ENCODE measurements around the gene PRDM7. TPM values are rescaled to one million over a fixed set of nuclear protein-coding genes. Genes with fewer than 3 reads are reported as not detected.

The PRDM7 gene
- total and polyA plus RNA-seq, 8 donors, result not detected

- WGBS, 2 donors, result 76 to 85% methylated on average over 12 to 13 of the region's 13 CpGs
- ATAC-seq, result no peak
- intact Hi-C loops (cut with DNase I), result no loop called here
- no peaks in the 10 kb centered on the region for H3K4me1 ChIP-seq
- DNase-seq, result peak in 1 of 6 donors; percentile 4
- no peaks in the 10 kb centered on the region for H3K9me3 ChIP-seq
- no peak overlapping the region for H3K27ac ChIP-seq
- TF ChIP-seq, protein P1, sequence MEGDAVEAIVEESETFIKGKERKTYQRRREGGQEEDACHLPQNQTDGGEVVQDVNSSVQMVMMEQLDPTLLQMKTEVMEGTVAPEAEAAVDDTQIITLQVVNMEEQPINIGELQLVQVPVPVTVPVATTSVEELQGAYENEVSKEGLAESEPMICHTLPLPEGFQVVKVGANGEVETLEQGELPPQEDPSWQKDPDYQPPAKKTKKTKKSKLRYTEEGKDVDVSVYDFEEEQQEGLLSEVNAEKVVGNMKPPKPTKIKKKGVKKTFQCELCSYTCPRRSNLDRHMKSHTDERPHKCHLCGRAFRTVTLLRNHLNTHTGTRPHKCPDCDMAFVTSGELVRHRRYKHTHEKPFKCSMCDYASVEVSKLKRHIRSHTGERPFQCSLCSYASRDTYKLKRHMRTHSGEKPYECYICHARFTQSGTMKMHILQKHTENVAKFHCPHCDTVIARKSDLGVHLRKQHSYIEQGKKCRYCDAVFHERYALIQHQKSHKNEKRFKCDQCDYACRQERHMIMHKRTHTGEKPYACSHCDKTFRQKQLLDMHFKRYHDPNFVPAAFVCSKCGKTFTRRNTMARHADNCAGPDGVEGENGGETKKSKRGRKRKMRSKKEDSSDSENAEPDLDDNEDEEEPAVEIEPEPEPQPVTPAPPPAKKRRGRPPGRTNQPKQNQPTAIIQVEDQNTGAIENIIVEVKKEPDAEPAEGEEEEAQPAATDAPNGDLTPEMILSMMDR (IDR thresholded peaks at IDR 0.05), result no peak
- no peak for FAIRE-seq
- H3K36me3 ChIP-seq, result no peaks in the 10 kb centered on the region
- H3K4me3 ChIP-seq, result no peak overlapping the region
- H3K27me3 ChIP-seq, result no peaks in the 10 kb centered on the region
Observed at GRCh38 chr16:90012991-90013745, 64.0 kb downstream of the PRDM7 start.

- intact Hi-C loops (cut with DNase I), result no loop called here
- Histone ChIP-seq H3K36me3 (no peaks in the 10 kb centered on the region), H3K27me3 (no peaks in the 10 kb centered on the region), H3K4me3 (no peak overlapping the region), H3K27ac (no peak overlapping the region), H3K9me3 (no peaks in the 10 kb centered on the region), H3K4me1 (no peaks in the 10 kb centered on the region)
- DNase-seq (no peak), FAIRE-seq (no peak), ATAC-seq (peak in 1 of 4 donors; percentile 6)
- TF ChIP-seq, protein P1 (IDR thresholded peaks at IDR 0.05), result no peak
- WGBS, 2 donors, result 91 to 93% methylated on average over 12 of the region's 12 CpGs
Observed at GRCh38 chr16:90011908-90012501, 65.1 kb downstream of the PRDM7 start.

GRCh38 chr16:90011508-90011819 is 65.7 kb downstream of the PRDM7 start:
- Histone ChIP-seq H3K9me3 (no peaks in the 10 kb centered on the region), H3K4me3 (no peak overlapping the region), H3K27me3 (no peaks in the 10 kb centered on the region), H3K4me1 (no peaks in the 10 kb centered on the region), H3K36me3 (no peaks in the 10 kb centered on the region), H3K27ac (no peak overlapping the region)
- FAIRE-seq (no peak), DNase-seq (no peak), ATAC-seq (no peak)
- intact Hi-C loops (cut with DNase I), result no loop called here
- TF ChIP-seq, protein P1 (IDR thresholded peaks at IDR 0.05), result no peak
- 89 to 97% methylated on average over 10 to 11 of the region's 11 CpGs for WGBS, 2 donors

GRCh38 chr16:90010676-90011507 is 66.2 kb downstream of the PRDM7 start:
- intact Hi-C loops (cut with DNase I), result no loop called here
- TF ChIP-seq, protein P1 (IDR thresholded peaks at IDR 0.05), result no peak
- H3K4me3 ChIP-seq, result no peak overlapping the region
- H3K27ac ChIP-seq, result no peak overlapping the region
- DNase-seq, result no peak
- 88 to 93% methylated on average over 22 of the region's 22 CpGs for WGBS, 2 donors
- H3K36me3 ChIP-seq, result no peaks in the 10 kb centered on the region
- no peaks in the 10 kb centered on the region for H3K4me1 ChIP-seq
- no peak for FAIRE-seq
- H3K27me3 ChIP-seq, result no peaks in the 10 kb centered on the region
- no peak for ATAC-seq
- H3K9me3 ChIP-seq, result no peaks in the 10 kb centered on the region

All from pancreas (tissue), 10 donors.